ENCODE measurements around the gene STX12.

- TF ChIP-seq POLR2A (IDR thresholded peaks at IDR 0.05; ENCODE audit: low read length) (no peak), GATA1 (IDR thresholded peaks at IDR 0.05; ENCODE audit: low read depth, low read length) (no peak)
Measured at GRCh38 chr1:27773826-27774445, 917 bp downstream of the STX12 start.
